Measurements from ENCODE around the gene SLC35F3.

DNA sequence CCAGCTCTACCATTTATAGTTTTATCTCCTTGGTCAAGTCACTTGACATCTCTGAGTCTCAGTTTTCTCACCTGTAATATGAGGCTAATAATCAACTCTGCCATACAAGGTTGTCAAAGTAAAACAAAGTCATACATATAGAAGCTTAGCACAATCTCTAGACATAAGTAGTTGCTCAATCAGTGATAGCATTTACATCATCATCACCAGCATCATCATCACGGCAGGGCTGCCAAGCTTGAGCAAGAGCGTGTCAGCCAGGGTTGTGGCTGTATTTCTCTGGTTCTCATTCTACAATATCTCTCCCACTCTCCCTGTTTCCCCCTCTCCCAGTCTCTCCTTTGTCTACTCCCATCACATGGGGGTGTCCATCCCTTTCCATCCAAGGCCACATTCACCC, 427.0 kb downstream of the SLC35F3 start:
- TF ChIP-seq, protein P1, sequence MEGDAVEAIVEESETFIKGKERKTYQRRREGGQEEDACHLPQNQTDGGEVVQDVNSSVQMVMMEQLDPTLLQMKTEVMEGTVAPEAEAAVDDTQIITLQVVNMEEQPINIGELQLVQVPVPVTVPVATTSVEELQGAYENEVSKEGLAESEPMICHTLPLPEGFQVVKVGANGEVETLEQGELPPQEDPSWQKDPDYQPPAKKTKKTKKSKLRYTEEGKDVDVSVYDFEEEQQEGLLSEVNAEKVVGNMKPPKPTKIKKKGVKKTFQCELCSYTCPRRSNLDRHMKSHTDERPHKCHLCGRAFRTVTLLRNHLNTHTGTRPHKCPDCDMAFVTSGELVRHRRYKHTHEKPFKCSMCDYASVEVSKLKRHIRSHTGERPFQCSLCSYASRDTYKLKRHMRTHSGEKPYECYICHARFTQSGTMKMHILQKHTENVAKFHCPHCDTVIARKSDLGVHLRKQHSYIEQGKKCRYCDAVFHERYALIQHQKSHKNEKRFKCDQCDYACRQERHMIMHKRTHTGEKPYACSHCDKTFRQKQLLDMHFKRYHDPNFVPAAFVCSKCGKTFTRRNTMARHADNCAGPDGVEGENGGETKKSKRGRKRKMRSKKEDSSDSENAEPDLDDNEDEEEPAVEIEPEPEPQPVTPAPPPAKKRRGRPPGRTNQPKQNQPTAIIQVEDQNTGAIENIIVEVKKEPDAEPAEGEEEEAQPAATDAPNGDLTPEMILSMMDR (IDR thresholded peaks at IDR 0.05): no peak
- TF ChIP-seq SIN3A (IDR thresholded peaks at IDR 0.05; ENCODE audit: borderline replicate concordance, insufficient read depth, low read depth, low read length): no peak
- TF ChIP-seq POLR2AphosphoS5 (IDR thresholded peaks at IDR 0.05; ENCODE audit: low read depth, low read length): no peak
- no peak for TF ChIP-seq TCF7L2 (IDR thresholded peaks at IDR 0.05; ENCODE audit: low read depth, low read length)
- TF ChIP-seq REST (IDR thresholded peaks at IDR 0.05; ENCODE audit: insufficient read depth in 1 of 2, low read depth in 2 of 2, low read length in 1 of 2): no peak
